ENCODE data around the gene SYCE1. TPM values are rescaled to one million over a fixed set of nuclear protein-coding genes. Genes with fewer than 3 reads are reported as not detected.
"Not testable (repeated sequence)": the region's sequence is repeated elsewhere in the genome, so short reads cannot be mapped to it uniquely, and the experiment has no call there.

Gene SYCE1
- total RNA-seq, 1 donor from 2014 or later = 0.08 TPM

DNA sequence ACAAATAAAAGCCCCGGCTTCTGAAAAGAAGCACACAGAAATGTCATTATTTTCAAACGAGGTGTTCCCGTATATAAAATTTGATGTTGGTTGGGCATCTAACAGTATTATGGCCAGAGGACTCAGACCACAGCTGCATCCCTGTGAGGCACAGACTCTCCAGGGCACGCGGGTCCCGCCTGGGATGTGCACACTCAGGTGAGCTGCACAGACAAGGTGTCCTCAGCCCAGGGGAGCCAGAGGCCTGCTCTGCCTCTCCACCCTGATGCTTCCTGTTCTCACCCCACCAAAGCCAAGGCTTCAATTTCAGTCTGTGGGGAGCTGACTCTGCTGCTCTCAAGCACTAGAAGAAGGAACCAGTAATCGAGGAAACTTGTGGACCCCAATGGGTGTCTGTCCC is 39.9 kb downstream of the SYCE1 start:
- no peak for ATAC-seq (ENCODE audit: poor library complexity)
- intact Hi-C loops (cut with DNase I) = no loop called here

DNA sequence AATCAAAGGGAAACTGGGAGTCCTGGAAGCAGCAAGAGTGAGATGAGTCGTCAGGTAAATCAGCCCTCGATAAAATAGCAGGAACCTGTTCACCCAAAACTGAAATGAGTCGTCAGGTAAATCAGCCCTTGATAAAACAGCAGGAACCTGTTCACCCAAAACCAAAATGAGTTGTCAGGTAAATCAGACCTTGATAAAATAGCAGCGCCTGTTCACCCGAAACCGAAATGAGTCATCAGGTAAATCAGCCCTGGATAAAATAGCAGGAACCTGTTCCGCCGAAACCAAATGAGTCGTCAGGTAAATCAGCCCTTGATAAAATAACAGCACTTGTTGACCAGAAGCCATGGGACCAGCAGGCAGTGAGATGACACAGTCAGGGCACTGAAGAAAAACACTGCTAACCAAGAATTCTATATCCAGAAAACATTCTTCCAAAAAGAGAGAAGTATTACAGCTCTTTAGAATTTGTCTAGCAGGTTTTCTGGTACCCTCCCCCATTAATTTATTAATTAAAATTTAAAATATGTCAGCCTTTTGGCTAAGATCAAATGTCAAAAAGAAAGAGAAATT is 41.7 kb downstream of the SYCE1 start:
- DNase-seq = no peak
- intact Hi-C loops (cut with DNase I) = no loop called here
- ATAC-seq (ENCODE audit: poor library complexity) = no peak

More for the DNA sequence above, 39.9 kb downstream of the SYCE1 start:
- no peak for DNase-seq

- DNase-seq (peak; percentile 91), ATAC-seq (ENCODE audit: poor library complexity) (peak; percentile 100)
- intact Hi-C loops (cut with DNase I) = no loop called here
Measured at GRCh38 chr10:133520193-133520738, 45.1 kb downstream of the SYCE1 start.

- DNase-seq; intact Hi-C loops (cut with DNase I); ATAC-seq (ENCODE audit: poor library complexity): not testable (repeated sequence)
Measured at GRCh38 chr10:133518517-133518916, 46.9 kb downstream of the SYCE1 start.

DNA sequence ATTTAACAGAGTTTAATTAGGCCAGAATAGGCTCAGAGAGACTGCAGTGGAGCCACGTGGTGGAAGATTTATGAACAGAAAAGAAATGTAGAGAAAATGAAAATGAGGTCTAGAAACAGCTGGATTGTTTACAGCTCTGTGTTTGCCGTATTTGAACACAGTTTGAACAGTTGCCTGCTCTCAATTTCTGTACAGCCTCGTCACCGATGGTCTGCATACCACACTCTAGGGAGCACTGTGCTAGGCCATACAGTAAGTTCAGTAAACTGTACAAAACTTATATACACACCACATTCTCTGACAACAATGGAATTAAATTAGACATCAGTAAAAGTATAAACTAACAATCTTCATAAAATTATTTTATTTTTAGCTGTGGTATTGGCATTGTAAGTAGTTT is 49.3 kb downstream of the SYCE1 start:
- ATAC-seq (ENCODE audit: poor library complexity) = no peak
- DNase-seq = no peak
- intact Hi-C loops (cut with DNase I) = no loop called here

- intact Hi-C loops (cut with DNase I) = no loop called here
- ATAC-seq (ENCODE audit: poor library complexity) (no peak), DNase-seq (no peak)
Measured at GRCh38 chr10:133515471-133515870, 49.9 kb downstream of the SYCE1 start.

DNA sequence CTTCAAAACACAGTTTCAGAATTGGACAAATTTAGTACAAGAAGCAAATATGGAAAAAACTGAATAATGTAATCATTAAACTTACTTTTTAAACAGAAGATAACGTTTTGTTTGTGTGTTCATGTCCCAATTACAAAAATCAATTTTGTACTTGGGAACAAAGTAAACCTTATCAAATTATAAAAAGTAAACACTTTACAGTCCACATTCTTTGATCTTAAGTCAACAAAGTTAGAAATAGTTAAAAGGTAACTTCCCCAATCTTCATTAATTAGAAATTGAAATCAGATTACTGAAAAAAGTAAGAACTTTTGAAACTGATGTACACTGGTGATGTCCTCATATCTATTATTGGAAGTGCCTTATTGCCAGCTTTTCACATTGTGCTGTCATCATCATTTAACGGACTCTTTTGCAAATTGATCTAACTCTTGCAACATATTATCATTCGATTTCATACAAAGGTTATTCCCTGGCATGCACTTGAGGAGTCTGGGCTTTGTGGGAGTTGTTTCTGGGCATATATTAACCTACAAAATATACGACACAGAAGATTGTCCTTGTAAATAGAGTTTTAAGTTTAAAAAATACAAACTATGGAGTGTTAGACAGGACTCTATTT is 53.4 kb downstream of the SYCE1 start:
- intact Hi-C loops (cut with DNase I) = no loop called here
- no peak for ATAC-seq (ENCODE audit: poor library complexity)
- no peak for DNase-seq

GRCh38 chr10:133511408-133511807 is 54.0 kb downstream of the SYCE1 start:
- intact Hi-C loops (cut with DNase I) = no loop called here
- DNase-seq (no peak), ATAC-seq (ENCODE audit: poor library complexity) (no peak)

- ATAC-seq (ENCODE audit: poor library complexity) (no peak), DNase-seq (no peak)
- intact Hi-C loops (cut with DNase I) = no loop called here
Measured at GRCh38 chr10:133509700-133510099, 55.7 kb downstream of the SYCE1 start.

Other genes starting within 250 kb of the SYCE1 start
- not detected for gene CALY, start 228.7 kb downstream of the SYCE1 start, total RNA-seq
- gene PRAP1, start 218.2 kb downstream of the SYCE1 start, total RNA-seq = not detected
- gene FUOM, start 207.6 kb downstream of the SYCE1 start, total RNA-seq = 7.4 TPM
- 239 TPM for gene ECHS1, start 192.2 kb downstream of the SYCE1 start, total RNA-seq
- gene PAOX, start 186.3 kb downstream of the SYCE1 start, total RNA-seq = 3.4 TPM
- gene MTG1, start 171.4 kb downstream of the SYCE1 start, total RNA-seq = 14.7 TPM
- gene SPRN, start 141.0 kb downstream of the SYCE1 start, total RNA-seq = not detected
- 0.51 TPM for gene SCART1, start 111.6 kb downstream of the SYCE1 start, total RNA-seq
- gene CYP2E1, start 38.2 kb downstream of the SYCE1 start, total RNA-seq = 1.00 TPM
- not detected for gene FRG2B, start 61.2 kb upstream of the SYCE1 start, total RNA-seq